ENCODE results near the gene USP21. TPM values are rescaled to one million over a fixed set of nuclear protein-coding genes. Genes with fewer than 3 reads are reported as not detected.

Gene USP21
- polyA plus RNA-seq, 1 of the 3 experiments (the other 2 are of a cell fraction) = 26.8 TPM

- Histone ChIP-seq H3K9ac (no peak overlapping the region), H3K27ac (ENCODE audit: low read depth in 2 of 2, low read length in 1 of 2) (no peak overlapping the region), H3K4me2 (no peak overlapping the region), H3K9me3 (no peaks in the 10 kb centered on the region), H3K9me2 (no peaks in the 10 kb centered on the region), H3K4me3 (ENCODE audit: low read depth in 2 of 2, low read length in 1 of 2) (no peak overlapping the region), H3K27me3 (ENCODE audit: insufficient read depth) (no peaks in the 10 kb centered on the region), H3F3A (replicated peaks; ENCODE audit: insufficient read depth) (peaks cover 22% of the 10 kb centered on the region), H3K36me3 (replicated peaks in 1 of 2; ENCODE audit: control insufficient read depth in 1 of 2, insufficient read depth in 2 of 2, low read length in 1 of 2) (peaks cover 12 to 64% of the 10 kb centered on the region in 2 experiments), H3K79me2 (ENCODE audit: insufficient read depth) (peaks cover 17% of the 10 kb centered on the region), H2AFZ (ENCODE audit: low read depth) (no peak overlapping the region), H3K4me1 (ENCODE audit: control insufficient read depth in 1 of 2, insufficient read depth in 2 of 2, low read depth in 1 of 2, low read length in 1 of 2) (peaks cover 0 to 38% of the 10 kb centered on the region in 2 experiments; a peak in 2 of 4 replicates), H4K20me1 (ENCODE audit: insufficient read depth) (no peaks in the 10 kb centered on the region)
- 90% methylated on average over 5 of the region's 5 CpGs for WGBS (ENCODE audit: low lambda C conversion rate)
- no peak for TF ChIP-seq RCOR1 (IDR thresholded peaks at IDR 0.05; ENCODE audit: low read length)
- no peak for TF ChIP-seq YY1 (IDR thresholded peaks at IDR 0.05; ENCODE audit: low read depth)
- TF ChIP-seq NFIC (IDR thresholded peaks at IDR 0.05; ENCODE audit: borderline replicate concordance) = no peak
- TF ChIP-seq FOXM1 (IDR thresholded peaks at IDR 0.05; ENCODE audit: low read depth) = no peak
- TF ChIP-seq PBX3 (IDR thresholded peaks at IDR 0.05) = no peak
- TF ChIP-seq TEAD4 (IDR thresholded peaks at IDR 0.05; ENCODE audit: borderline replicate concordance, insufficient read depth) = no peak
- TF ChIP-seq RAD21 (IDR thresholded peaks at IDR 0.05; ENCODE audit: low read length) = no peak
- TF ChIP-seq FOSL2 (IDR thresholded peaks at IDR 0.05; ENCODE audit: borderline replicate concordance, low read depth) = no peak
- TF ChIP-seq NRF1 (IDR thresholded peaks at IDR 0.05; ENCODE audit: low read depth, low read length) = no peak
- TF ChIP-seq USF1 (IDR thresholded peaks at IDR 0.05; ENCODE audit: borderline replicate concordance, low read depth) = no peak
- no peak for TF ChIP-seq MAX (IDR thresholded peaks at IDR 0.05; ENCODE audit: low read depth)
- TF ChIP-seq ZBTB33 (IDR thresholded peaks at IDR 0.05; ENCODE audit: borderline replicate concordance, low read depth) = no peak
- TF ChIP-seq CHD2 (IDR thresholded peaks at IDR 0.05; ENCODE audit: low read length, partially characterized antibody) = no peak
- TF ChIP-seq SIN3A (IDR thresholded peaks at IDR 0.05; ENCODE audit: borderline replicate concordance, low read depth, low read length) = no peak
- TF ChIP-seq RFX5 (IDR thresholded peaks at IDR 0.05; ENCODE audit: low read length) = no peak
- TF ChIP-seq RXRA (IDR thresholded peaks at IDR 0.05; ENCODE audit: borderline replicate concordance, low read depth) = no peak
- TF ChIP-seq GABPA (IDR thresholded peaks at IDR 0.05; ENCODE audit: low read depth) = no peak
- no peak for TF ChIP-seq EZH2phosphoT487 (IDR thresholded peaks at IDR 0.05; ENCODE audit: borderline replicate concordance, low read depth)
- POLR2A ChIA-PET = interaction anchor here (1.5 kb wide), 1 partner anchor 9 kb away, joined by 4 read pairs; no protein-coding TSS in a partner anchor
- CTCF ChIA-PET = interaction anchor here (0.8 kb wide), 1 partner anchor 9 kb away, joined by 3 read pairs; no protein-coding TSS in a partner anchor
- DNase-seq = no peak
These were observed 2.4 kb downstream of the USP21 start for GRCh38 chr1:161161652-161162051.

Measured in SK-N-SH (cell line).